ENCODE data around the gene PCDHB11. TPM values are rescaled to one million over a fixed set of nuclear protein-coding genes. Genes with fewer than 3 reads are reported as not detected.

The PCDHB11 gene
- 0.06 to 0.14 TPM (median 0.09 TPM) in 5 replicates for total RNA-seq (2022; extraction: Qiagen RNA extraction; ENCODE audit: low read depth)

GRCh38 chr5:141199359-141200235 lies at the start of gene PCDHB11:
PCDHB11 (plus strand) TSS chr5:141199627; CDS start chr5:141199775, 148 bp downstream.

GRCh38 chr5:141149812-141150211 lies 49.6 kb upstream of the PCDHB11 start, which contains the start of gene PCDHB6:
PCDHB6 (plus strand) TSS chr5:141150057; CDS start chr5:141150258, 201 bp downstream.

GRCh38 chr5:141172381-141173204 lies 26.8 kb upstream of the PCDHB11 start, which contains the start of gene PCDHB7:
PCDHB7 (plus strand) TSS chr5:141172644; CDS start chr5:141172836, 192 bp downstream.

GRCh38 chr5:141177577-141178191 lies 21.7 kb upstream of the PCDHB11 start, which contains the start of gene PCDHB8:
PCDHB8 (plus strand) TSS chr5:141177790; CDS start chr5:141178035, 245 bp downstream.

GRCh38 chr5:141182248-141182647 lies 17.2 kb upstream of the PCDHB11 start, which contains the start of gene PCDHB16:
PCDHB16 (plus strand) TSS chr5:141182387; CDS start chr5:141182560, 173 bp downstream.

GRCh38 chr5:141186897-141187512 lies 12.4 kb upstream of the PCDHB11 start, which contains the start of gene PCDHB9:
PCDHB9 (plus strand) TSS chr5:141187161; CDS start chr5:141187319, 158 bp downstream.

GRCh38 chr5:141192110-141192725 lies 7.2 kb upstream of the PCDHB11 start, which contains the start of gene PCDHB10:
PCDHB10 (plus strand) TSS chr5:141192353; CDS start chr5:141192553, 200 bp downstream.

GRCh38 chr5:141208478-141208877 lies 9.1 kb downstream of the PCDHB11 start, which contains the start of gene PCDHB12:
PCDHB12 (plus strand) TSS chr5:141208719; CDS start chr5:141208908, 189 bp downstream.

GRCh38 chr5:141213656-141214339 lies 14.4 kb downstream of the PCDHB11 start, which contains the start of gene PCDHB13:
PCDHB13 (plus strand) TSS chr5:141213919; CDS start chr5:141214124, 205 bp downstream.

GRCh38 chr5:141223112-141223783 lies 23.8 kb downstream of the PCDHB11 start, which contains the start of gene PCDHB14:
PCDHB14 (plus strand) TSS chr5:141223343; CDS start chr5:141223506, 163 bp downstream.

GRCh38 chr5:141245250-141245717 lies 45.9 kb downstream of the PCDHB11 start, which contains the start of gene PCDHB15:
PCDHB15 (plus strand) TSS chr5:141245395; CDS start chr5:141245579, 184 bp downstream.

Other genes starting within 250 kb of the PCDHB11 start
- 2.3 to 4.8 TPM (median 2.6 TPM) in 5 replicates for gene PCDHAC2, start 233.2 kb upstream of the PCDHB11 start, total RNA-seq (2022; extraction: Qiagen RNA extraction; ENCODE audit: low read depth)
- gene PCDHB1, start 148.3 kb upstream of the PCDHB11 start, total RNA-seq (2022; extraction: Qiagen RNA extraction; ENCODE audit: low read depth), result not detected in 5 replicates
- gene PCDHB2, start 105.0 kb upstream of the PCDHB11 start, total RNA-seq (2022; extraction: Qiagen RNA extraction; ENCODE audit: low read depth), result 2.7 to 5.4 TPM (median 3.7 TPM) in 5 replicates
- gene PCDHB3, start 99.2 kb upstream of the PCDHB11 start, total RNA-seq (2022; extraction: Qiagen RNA extraction; ENCODE audit: low read depth), result 0.02 to 0.06 TPM (median 0.05 TPM) in 3 of 5 replicates, not detected in the others
- 0.03 to 0.09 TPM (median 0.06 TPM) in 4 of 5 replicates, not detected in the other for gene PCDHB4, start 77.8 kb upstream of the PCDHB11 start, total RNA-seq (2022; extraction: Qiagen RNA extraction; ENCODE audit: low read depth)
- 1.2 to 1.9 TPM (median 1.5 TPM) in 5 replicates for gene PCDHB5, start 64.4 kb upstream of the PCDHB11 start, total RNA-seq (2022; extraction: Qiagen RNA extraction; ENCODE audit: low read depth)
- gene PCDHB6, start 49.6 kb upstream of the PCDHB11 start, total RNA-seq (2022; extraction: Qiagen RNA extraction; ENCODE audit: low read depth), result 0.89 to 1.2 TPM (median 1.1 TPM) in 5 replicates
- gene PCDHB7, start 27.0 kb upstream of the PCDHB11 start, total RNA-seq (2022; extraction: Qiagen RNA extraction; ENCODE audit: low read depth), result 0.01 TPM in 1 of 5 replicates, not detected in the others
- 0.24 to 0.42 TPM (median 0.37 TPM) in 5 replicates for gene PCDHB8, start 21.8 kb upstream of the PCDHB11 start, total RNA-seq (2022; extraction: Qiagen RNA extraction; ENCODE audit: low read depth)
- gene PCDHB16, start 17.2 kb upstream of the PCDHB11 start, total RNA-seq (2022; extraction: Qiagen RNA extraction; ENCODE audit: low read depth), result 0.05 to 0.10 TPM (median 0.08 TPM) in 4 of 5 replicates, not detected in the other
- gene PCDHB9, start 12.5 kb upstream of the PCDHB11 start, total RNA-seq (2022; extraction: Qiagen RNA extraction; ENCODE audit: low read depth), result 0.01 to 0.03 TPM in 2 of 5 replicates, not detected in the others
- gene PCDHB10, start 7.3 kb upstream of the PCDHB11 start, total RNA-seq (2022; extraction: Qiagen RNA extraction; ENCODE audit: low read depth), result 0.03 to 0.06 TPM in 2 of 5 replicates, not detected in the others
- gene PCDHB12, start 9.1 kb downstream of the PCDHB11 start, total RNA-seq (2022; extraction: Qiagen RNA extraction; ENCODE audit: low read depth), result 0.07 TPM in 1 of 5 replicates, not detected in the others
- gene PCDHB13, start 14.3 kb downstream of the PCDHB11 start, total RNA-seq (2022; extraction: Qiagen RNA extraction; ENCODE audit: low read depth), result 0.02 to 0.08 TPM (median 0.07 TPM) in 5 replicates
- 0.06 to 0.13 TPM (median 0.09 TPM) in 5 replicates for gene PCDHB14, start 23.7 kb downstream of the PCDHB11 start, total RNA-seq (2022; extraction: Qiagen RNA extraction; ENCODE audit: low read depth)
- gene PCDHB15, start 45.8 kb downstream of the PCDHB11 start, total RNA-seq (2022; extraction: Qiagen RNA extraction; ENCODE audit: low read depth), result 0.05 to 0.07 TPM (median 0.06 TPM) in 4 of 5 replicates, not detected in the other
- not detected in 5 replicates for gene SLC25A2, start 104.4 kb downstream of the PCDHB11 start, total RNA-seq (2022; extraction: Qiagen RNA extraction; ENCODE audit: low read depth)
- gene TAF7, start 121.2 kb downstream of the PCDHB11 start, total RNA-seq (2022; extraction: Qiagen RNA extraction; ENCODE audit: low read depth), result 66.8 to 81.4 TPM (median 74.0 TPM) in 5 replicates
- 0.27 to 0.49 TPM (median 0.31 TPM) in 5 replicates for gene PCDHGA1, start 130.9 kb downstream of the PCDHB11 start, total RNA-seq (2022; extraction: Qiagen RNA extraction; ENCODE audit: low read depth)
- 0.44 to 0.73 TPM (median 0.59 TPM) in 5 replicates for gene PCDHGA2, start 139.1 kb downstream of the PCDHB11 start, total RNA-seq (2022; extraction: Qiagen RNA extraction; ENCODE audit: low read depth)
- gene PCDHGA3, start 144.2 kb downstream of the PCDHB11 start, total RNA-seq (2022; extraction: Qiagen RNA extraction; ENCODE audit: low read depth), result 0.05 to 0.09 TPM in 2 of 5 replicates, not detected in the others
- 1.0 to 2.1 TPM (median 1.9 TPM) in 5 replicates for gene PCDHGB1, start 150.5 kb downstream of the PCDHB11 start, total RNA-seq (2022; extraction: Qiagen RNA extraction; ENCODE audit: low read depth)
- 0.08 to 0.20 TPM (median 0.10 TPM) in 5 replicates for gene PCDHGA4, start 155.4 kb downstream of the PCDHB11 start, total RNA-seq (2022; extraction: Qiagen RNA extraction; ENCODE audit: low read depth)
- 0.07 to 0.19 TPM (median 0.17 TPM) in 5 replicates for gene PCDHGB2, start 160.4 kb downstream of the PCDHB11 start, total RNA-seq (2022; extraction: Qiagen RNA extraction; ENCODE audit: low read depth)
- 0.11 to 0.17 TPM (median 0.15 TPM) in 5 replicates for gene PCDHGA5, start 164.5 kb downstream of the PCDHB11 start, total RNA-seq (2022; extraction: Qiagen RNA extraction; ENCODE audit: low read depth)
- gene PCDHGB3, start 170.6 kb downstream of the PCDHB11 start, total RNA-seq (2022; extraction: Qiagen RNA extraction; ENCODE audit: low read depth), result 0.15 to 0.35 TPM (median 0.20 TPM) in 5 replicates
- 0.13 to 0.28 TPM (median 0.22 TPM) in 5 replicates for gene PCDHGA6, start 174.3 kb downstream of the PCDHB11 start, total RNA-seq (2022; extraction: Qiagen RNA extraction; ENCODE audit: low read depth)
- gene PCDHGA7, start 183.1 kb downstream of the PCDHB11 start, total RNA-seq (2022; extraction: Qiagen RNA extraction; ENCODE audit: low read depth), result 0.72 to 1.3 TPM (median 0.96 TPM) in 5 replicates
- 0.66 to 1.0 TPM (median 0.73 TPM) in 5 replicates for gene PCDHGB4, start 188.1 kb downstream of the PCDHB11 start, total RNA-seq (2022; extraction: Qiagen RNA extraction; ENCODE audit: low read depth)
- 0.02 TPM in 2 of 5 replicates, not detected in the others for gene PCDHGA8, start 193.0 kb downstream of the PCDHB11 start, total RNA-seq (2022; extraction: Qiagen RNA extraction; ENCODE audit: low read depth)
- 1.9 to 2.8 TPM (median 2.4 TPM) in 5 replicates for gene PCDHGB5, start 198.3 kb downstream of the PCDHB11 start, total RNA-seq (2022; extraction: Qiagen RNA extraction; ENCODE audit: low read depth)
- 0.06 to 0.14 TPM (median 0.08 TPM) in 3 of 5 replicates, not detected in the others for gene PCDHGA9, start 203.2 kb downstream of the PCDHB11 start, total RNA-seq (2022; extraction: Qiagen RNA extraction; ENCODE audit: low read depth)
- gene PCDHGB6, start 208.4 kb downstream of the PCDHB11 start, total RNA-seq (2022; extraction: Qiagen RNA extraction; ENCODE audit: low read depth), result 0.06 to 0.12 TPM (median 0.09 TPM) in 4 of 5 replicates, not detected in the other
- gene PCDHGA10, start 213.4 kb downstream of the PCDHB11 start, total RNA-seq (2022; extraction: Qiagen RNA extraction; ENCODE audit: low read depth), result 0.01 TPM in 1 of 5 replicates, not detected in the others
- gene PCDHGB7, start 218.1 kb downstream of the PCDHB11 start, total RNA-seq (2022; extraction: Qiagen RNA extraction; ENCODE audit: low read depth), result 0.03 to 0.16 TPM (median 0.07 TPM) in 5 replicates
- 0.02 TPM in 1 of 5 replicates, not detected in the others for gene PCDHGA11, start 221.4 kb downstream of the PCDHB11 start, total RNA-seq (2022; extraction: Qiagen RNA extraction; ENCODE audit: low read depth)
- gene PCDHGA12, start 230.9 kb downstream of the PCDHB11 start, total RNA-seq (2022; extraction: Qiagen RNA extraction; ENCODE audit: low read depth), result 0.02 TPM in 1 of 5 replicates, not detected in the others

All from A549 treated with CpdA at 1 μM for 4 hours (cell line).